Activated CD4-positive, CD25-positive, alpha-beta regulatory T cell treated with anti-CD3 and anti-CD28 coated beads, Interleukin-2, amount 50 U/mL, for 72 hours (primary cell): ENCODE results near the gene KRTAP10-10.
"Not testable (repeated sequence)": the region's sequence is repeated elsewhere in the genome, so short reads cannot be mapped to it uniquely, and the experiment has no call there.

Experiments used
- DNase-seq: peaks from one replicate; pipeline ENCODE4 v3.0.0; 2021

The KRTAP10-10 gene

GRCh38 chr21:44653656-44654575 is 16.8 kb downstream of the KRTAP10-10 start:
- DNase-seq, result no peak

- DNase-seq, result no peak
Observed at GRCh38 chr21:44654576-44655175, 17.5 kb downstream of the KRTAP10-10 start, which contains the start of gene KRTAP12-4. Gene KRTAP12-4 (minus strand): TSS chr21:44654659. CDS start chr21:44654614, 45 bp downstream.

DNA sequence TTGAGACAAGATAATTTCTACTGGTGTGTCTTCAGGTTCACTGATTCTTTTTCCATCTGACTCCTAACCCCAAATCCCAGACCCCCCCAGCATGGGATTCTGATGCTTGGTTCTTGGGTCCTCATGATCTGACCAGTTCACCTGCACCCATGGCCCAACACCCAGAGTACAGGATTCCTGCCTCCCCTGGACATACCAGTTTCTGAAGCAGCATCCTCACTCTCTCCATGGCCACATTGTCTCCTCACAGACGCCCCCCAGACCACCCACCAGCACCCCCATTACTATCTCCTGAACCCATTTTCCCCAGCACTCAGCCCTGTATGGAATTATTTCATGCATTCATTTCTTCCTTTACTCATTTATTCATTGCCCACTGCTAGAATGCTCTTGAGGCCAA is 19.7 kb downstream of the KRTAP10-10 start:
- no peak for DNase-seq

DNA sequence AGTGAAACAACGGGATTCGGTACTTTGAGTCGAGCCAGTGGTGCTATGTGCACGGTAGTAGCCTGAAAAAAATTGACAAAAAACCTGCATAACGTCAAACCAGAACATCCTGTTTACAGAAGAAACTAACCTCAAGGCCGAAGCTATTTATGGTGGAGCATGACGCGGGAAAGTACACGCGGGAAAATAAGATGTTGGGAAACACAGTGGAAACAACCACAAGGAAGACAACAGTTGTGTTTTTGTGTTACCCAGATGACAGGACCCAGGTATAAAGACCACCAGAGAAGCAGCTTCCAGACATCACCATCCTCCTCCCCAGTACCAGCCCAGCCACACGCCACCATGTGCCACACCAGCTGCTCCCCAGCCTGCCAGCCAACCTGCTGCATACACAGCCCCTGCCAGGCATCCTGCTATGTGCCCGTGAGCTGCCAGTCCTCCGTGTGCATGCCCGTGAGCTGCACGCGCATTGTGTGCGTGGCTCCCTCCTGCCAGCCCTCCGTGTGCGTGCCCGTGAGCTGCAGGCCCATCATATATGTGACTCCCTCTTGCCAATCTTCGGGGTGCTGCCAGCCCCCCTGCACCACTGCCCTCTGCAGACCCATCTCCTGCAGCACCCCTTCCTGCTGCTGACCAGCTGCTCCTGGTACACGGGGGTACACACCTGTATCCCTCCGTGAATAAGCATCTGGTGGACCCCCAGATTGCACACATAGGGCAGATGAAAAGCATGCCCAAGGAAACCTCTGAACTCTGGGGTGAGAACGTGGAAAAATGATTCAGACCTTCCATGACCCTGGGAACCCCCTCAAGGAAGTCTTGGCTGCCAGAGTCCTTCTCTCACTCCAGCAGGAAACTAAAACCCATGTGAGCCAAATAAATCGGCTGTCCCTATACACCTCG is 20.7 kb downstream of the KRTAP10-10 start, which contains the start of gene KRTAP12-3:
KRTAP12-3 (plus strand) TSS at position 298 of the 906 bp plus-strand sequence; CDS start at position 346, 48 bp downstream.
- DNase-seq, result no peak

DNA sequence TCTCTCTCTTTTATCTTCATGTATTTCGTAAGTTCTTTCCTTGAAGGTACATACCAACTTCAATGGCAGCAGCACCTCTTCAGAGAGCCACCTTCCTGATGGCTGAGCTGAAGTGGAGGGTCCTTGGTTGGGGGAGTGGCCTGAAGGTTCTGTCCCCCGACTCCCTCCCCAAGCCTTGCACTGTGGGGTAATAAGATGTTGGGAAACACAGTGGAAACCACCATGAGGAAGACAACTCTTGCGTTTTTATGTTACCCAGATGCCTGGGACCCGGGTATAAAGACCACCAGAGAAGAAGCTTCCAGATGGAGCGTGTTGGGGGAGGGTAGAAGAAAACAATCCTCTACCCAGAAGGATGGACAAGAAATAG is 21.4 kb downstream of the KRTAP10-10 start:
- no peak for DNase-seq

DNA sequence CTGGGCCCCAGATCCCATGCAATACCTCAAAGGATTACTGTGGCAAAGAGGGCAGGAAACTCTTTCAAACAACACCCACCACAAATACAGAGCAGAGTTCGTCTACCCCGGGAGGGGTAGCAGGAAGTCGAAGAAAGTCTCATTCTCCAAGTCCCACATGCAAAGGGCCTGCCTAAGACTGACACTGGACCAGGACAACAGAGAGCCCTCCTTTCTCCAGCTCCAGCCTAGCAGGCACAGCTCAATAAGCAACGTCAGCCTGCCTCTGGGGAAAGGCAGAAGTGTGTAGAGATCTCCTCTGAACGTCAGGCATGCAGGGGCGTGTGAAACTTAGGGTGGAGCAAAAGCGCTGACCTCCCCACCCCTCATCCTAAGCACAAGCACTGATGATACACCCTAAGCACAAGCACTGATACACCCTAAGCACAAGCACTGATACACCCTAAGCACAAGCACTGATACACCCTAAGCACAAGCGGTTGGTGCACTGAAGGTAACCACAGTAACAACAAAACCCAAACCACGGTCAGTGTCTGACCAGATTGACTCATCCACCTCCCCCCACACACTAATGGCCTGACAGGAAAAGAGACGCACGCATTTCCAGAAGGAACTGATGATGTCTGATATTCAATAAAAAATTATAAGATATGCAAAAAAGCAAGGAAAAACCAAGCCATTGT is 21.9 kb downstream of the KRTAP10-10 start:
- DNase-seq, result no peak

- not testable (repeated sequence) for DNase-seq
Observed at GRCh38 chr21:44661567-44661966, 24.4 kb downstream of the KRTAP10-10 start.

GRCh38 chr21:44664691-44665090 is 27.5 kb downstream of the KRTAP10-10 start:
- DNase-seq, result no peak

DNA sequence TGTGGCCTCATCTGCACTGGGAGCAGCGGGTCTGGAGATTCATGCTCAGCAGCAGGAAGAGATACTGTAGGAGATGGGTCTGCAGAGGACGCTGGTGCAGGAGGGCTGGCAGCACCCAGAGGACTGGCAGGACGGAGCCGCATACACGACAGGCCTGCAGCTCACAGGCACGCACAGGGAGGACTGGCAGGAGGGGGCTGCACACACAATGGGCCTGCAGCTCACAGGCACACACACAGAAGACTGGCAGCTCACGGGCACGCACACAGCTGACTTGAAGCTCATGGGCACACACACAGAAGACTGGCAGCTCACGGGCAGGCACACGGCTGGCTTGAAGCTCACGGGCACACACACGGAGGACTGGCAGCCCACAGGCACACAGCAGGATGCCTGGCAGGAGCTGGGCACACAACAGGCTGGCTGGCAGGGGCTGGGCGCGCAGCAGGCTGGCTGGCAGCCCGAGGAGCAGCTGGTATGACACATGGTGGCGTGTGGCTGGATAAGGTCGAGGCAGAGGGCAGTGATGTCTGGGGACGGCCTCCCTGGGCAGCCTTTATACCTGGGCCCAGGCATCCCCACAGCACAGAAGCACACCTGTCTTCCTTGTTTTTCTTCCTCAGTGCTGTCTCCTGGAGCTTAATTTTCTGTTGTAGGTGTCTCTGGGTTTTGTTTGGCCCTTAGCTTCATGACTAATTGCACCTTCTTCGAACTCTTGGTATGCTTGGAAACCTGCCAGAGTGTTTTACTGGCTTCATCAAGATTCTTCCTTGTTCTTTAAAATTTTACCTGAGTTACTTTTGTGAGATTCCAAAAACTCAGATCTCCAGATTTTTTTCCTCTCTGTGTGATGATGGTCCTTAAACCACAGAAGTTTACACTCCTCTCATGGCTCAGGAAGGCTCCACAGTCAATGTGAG is 29.5 kb downstream of the KRTAP10-10 start, which contains the start of gene KRTAP12-2:
KRTAP12-2 (minus strand) TSS at position 527 of the 920 bp plus-strand sequence; CDS start at position 486, 41 bp downstream.
- no peak for DNase-seq

GRCh38 chr21:44667612-44668011 is 30.5 kb downstream of the KRTAP10-10 start:
- DNase-seq, result no peak

- DNase-seq, result no peak
Observed at GRCh38 chr21:44670642-44671432, 33.7 kb downstream of the KRTAP10-10 start.

DNA sequence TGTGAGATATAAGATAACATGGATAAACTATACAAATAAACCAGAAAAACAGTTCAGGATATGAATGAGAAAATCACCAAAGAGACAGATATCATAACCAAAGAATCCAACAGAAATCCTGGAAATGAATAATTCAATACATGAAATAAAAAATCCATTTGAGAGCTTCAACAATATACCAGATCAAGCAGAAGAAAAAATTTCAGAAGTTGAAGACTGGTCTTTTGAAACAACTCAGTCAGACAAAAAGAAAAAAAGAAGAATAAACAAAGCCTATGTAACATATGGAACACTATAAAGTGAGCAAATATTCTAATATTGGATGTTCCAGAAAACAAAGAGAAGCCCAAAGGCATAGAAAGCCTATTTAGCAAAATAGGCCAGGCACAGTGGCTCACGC is 34.8 kb downstream of the KRTAP10-10 start:
- no peak for DNase-seq

DNA sequence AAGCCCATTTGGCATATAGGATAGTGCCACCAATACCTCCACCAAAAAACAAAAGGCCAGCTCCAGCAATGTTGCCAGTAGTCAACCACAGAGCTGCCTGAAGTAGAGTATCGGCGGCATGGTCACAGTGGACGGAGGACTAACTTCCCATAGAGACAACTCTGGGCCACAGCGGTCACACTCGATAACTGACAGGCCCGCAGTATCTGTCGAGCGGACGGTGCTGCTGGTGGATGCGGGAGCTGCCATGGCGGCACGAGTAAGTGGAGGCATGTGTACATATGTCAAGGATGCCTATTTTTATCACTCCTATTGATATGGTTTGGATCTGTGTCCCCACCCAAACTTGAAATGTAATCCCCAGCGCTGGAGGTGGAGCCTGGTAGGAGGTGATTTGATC is 40.7 kb downstream of the KRTAP10-10 start:
- no peak for DNase-seq

DNA sequence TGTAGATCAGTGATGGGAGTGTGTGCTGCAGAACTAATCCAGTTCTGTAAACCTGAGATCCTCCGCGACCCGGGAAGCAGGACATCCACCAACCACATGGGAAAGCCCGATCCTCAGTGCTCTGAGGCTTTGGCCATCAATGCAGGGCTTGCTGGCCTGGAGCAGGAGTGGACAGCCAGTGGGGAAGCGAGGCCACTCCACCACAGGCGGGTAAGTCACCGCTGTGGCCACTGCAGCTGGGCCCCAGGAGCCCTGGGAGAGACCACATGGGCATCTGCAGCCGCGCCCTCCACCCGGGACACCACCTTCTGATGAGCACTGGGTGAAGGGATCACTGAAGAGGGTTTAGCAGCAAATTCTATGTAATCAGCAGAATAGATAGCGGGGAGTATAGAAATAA is 44.0 kb downstream of the KRTAP10-10 start:
- DNase-seq, result no peak

GRCh38 chr21:44681861-44682579 is 44.9 kb downstream of the KRTAP10-10 start, which contains the start of gene KRTAP12-1:
Gene KRTAP12-1 (minus strand): TSS chr21:44682163. CDS start chr21:44682123, 40 bp downstream.
- DNase-seq, result no peak

- DNase-seq, result no peak
Observed at GRCh38 chr21:44682580-44683151, 45.5 kb downstream of the KRTAP10-10 start.

GRCh38 chr21:44684077-44684476 is 46.9 kb downstream of the KRTAP10-10 start:
- DNase-seq, result no peak

DNA sequence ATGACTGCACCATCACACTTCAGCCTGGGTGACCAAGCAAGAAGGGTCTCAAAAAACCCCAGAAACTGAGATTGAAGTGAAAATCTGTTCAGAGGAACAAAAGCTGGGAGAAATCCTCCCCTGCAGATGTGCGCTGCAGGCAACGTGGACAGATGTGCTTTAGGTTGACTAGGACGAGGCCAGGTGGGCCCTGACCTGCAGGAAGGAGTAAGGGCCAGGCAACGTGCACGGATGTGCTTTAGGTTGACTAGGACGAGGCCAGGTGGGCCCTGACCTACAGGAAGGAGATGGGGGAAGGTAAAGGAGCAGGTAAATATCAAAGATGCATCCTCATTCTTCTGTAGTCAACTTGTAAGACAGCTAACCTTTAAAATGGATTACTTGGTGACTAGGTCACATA is 47.3 kb downstream of the KRTAP10-10 start:
- DNase-seq, result no peak

GRCh38 chr21:44685050-44685449 is 47.9 kb downstream of the KRTAP10-10 start:
- DNase-seq, result not testable (repeated sequence)
